B cell (primary cell): Measurements from ENCODE around the gene DACT1. TPM values are rescaled to one million over a fixed set of nuclear protein-coding genes. Genes with fewer than 3 reads are reported as not detected.

Source experiments
- ATAC-seq: fragments of 200-7000 bp; cut with Tn5 transposase; one replicate; pipeline ENCODE4 v1.10.0; 2021; ENCODE audit warnings: low read depth, mild to moderate bottlenecking, moderate number of reproducible peaks, moderate library complexity
- CTCF ChIA-PET: fragments of 350-600 bp; sonication (Branson Sonifier 250); formaldehyde crosslinking; loops from one replicate; lab custom pipeline; 2021; ENCODE audit warnings: antibody characterized with exemption, inconsistent platforms; lab: Charles Lee
- POLR2A ChIA-PET: fragments of 350-600 bp; sonication (Branson Sonifier 250); formaldehyde crosslinking; loops from one replicate; lab custom pipeline; 2021; ENCODE audit warnings: antibody characterized with exemption; lab: Charles Lee
- DNase-seq: peaks from one replicate; pipeline ENCODE4 v3.0.0; 2013
- H2AFZ ChIP-seq: 2 replicates; pipeline ENCODE4 v1.6.1; 2012; ENCODE audit warnings: mild to moderate bottlenecking, low read depth, low read length; ENCODE audit not compliant: insufficient read depth, poor library complexity, severe bottlenecking
- H3K27ac ChIP-seq, 2 donors: 1 replicate in 1 of 2; 2 replicates in 1 of 2; pipeline ENCODE4 v1.5.1; 2012 to 2013; ENCODE audit warnings: low read length in 2 of 2, mild to moderate bottlenecking in 2 of 2, moderate library complexity in 1 of 2
- H3K27me3 ChIP-seq, 4 experiments: fragments of 200-600 bp in 1 of 4; sonication (generic) in 1 of 4; replicated peaks in 1 of 4; 1 replicate in 2 of 4; 2 replicates in 2 of 4; pipeline versions ENCODE4 v1.6.1 to v1.7.0; 2013 to 2016; ENCODE audit warnings: low read length in 3 of 4, mild to moderate bottlenecking in 2 of 4, mixed read lengths in 1 of 4, moderate library complexity in 1 of 4; ENCODE audit not compliant: insufficient read depth in 4 of 4, control insufficient read depth in 3 of 4; ENCODE audit errors: control extremely low read depth in 1 of 4
- H3K36me3 ChIP-seq, 2 experiments: replicated peaks in 1 of 2; 1 replicate in 1 of 2; 2 replicates in 1 of 2; pipeline versions ENCODE4 v1.6.1 to v1.7.1; 2013; ENCODE audit warnings: low read length in 1 of 2; ENCODE audit not compliant: insufficient read depth in 2 of 2, control insufficient read depth in 1 of 2; ENCODE audit errors: control extremely low read depth in 1 of 2, extremely low read depth in 1 of 2
- H3K4me1 ChIP-seq, 2 donors: fragments of 200-600 bp in 1 of 2; sonication (generic) in 1 of 2; 1 replicate in 1 of 2; 2 replicates in 1 of 2; pipeline versions ENCODE4 v1.5.1 to v1.6.1; 2013 to 2017; ENCODE audit warnings: low read length in 2 of 2; ENCODE audit not compliant: control insufficient read depth in 2 of 2, insufficient read depth in 2 of 2
- H3K4me2 ChIP-seq: replicated peaks from 2 replicates; pipeline ENCODE3; 2012; ENCODE audit warnings: mild to moderate bottlenecking, low read depth, low read length; ENCODE audit not compliant: poor library complexity, severe bottlenecking
- H3K4me3 ChIP-seq, 5 experiments: fragments of 200-600 bp in 1 of 5; sonication (generic) in 1 of 5; 1 replicate in 3 of 5; 2 replicates in 2 of 5; pipeline versions ENCODE4 v1.5.1 to v1.7.0; 2011 to 2016; ENCODE audit warnings: low read length in 4 of 5, mild to moderate bottlenecking in 4 of 5, low read depth in 2 of 5, control low read depth in 1 of 5, moderate library complexity in 1 of 5; ENCODE audit not compliant: insufficient read depth in 1 of 5; ENCODE audit errors: control extremely low read depth in 1 of 5, extremely low read depth in 1 of 5
- H3K79me2 ChIP-seq: fragments of 200-600 bp; sonication (generic); one replicate; pipeline ENCODE4 v1.6.0; 2016; ENCODE audit warnings: low read length; ENCODE audit not compliant: control insufficient read depth, insufficient read depth
- H3K9ac ChIP-seq: fragments of 200-600 bp; sonication (generic); 2 replicates; pipeline ENCODE4 v1.6.1; 2017; ENCODE audit warnings: mild to moderate bottlenecking, low read length, moderate library complexity
- H3K9me3 ChIP-seq, 3 donors: one replicate each; pipeline versions ENCODE4 v1.6.1 to v1.7.1; 2013; ENCODE audit warnings: low read length in 2 of 3; ENCODE audit not compliant: control insufficient read depth in 2 of 3, insufficient read depth in 1 of 3; ENCODE audit errors: control extremely low read depth in 1 of 3
- H4K20me1 ChIP-seq: 2 replicates; pipeline ENCODE4 v1.6.0; 2012; ENCODE audit warnings: mild to moderate bottlenecking, low read length; ENCODE audit not compliant: insufficient read depth, control insufficient read depth, poor library complexity, severe bottlenecking
- H3K27ac Mint-ChIP-seq: one replicate; pipeline ENCODE4 v1.8.0; 2021; ENCODE audit warnings: mixed read lengths
- H3K27me3 Mint-ChIP-seq: one replicate; pipeline ENCODE4 v1.8.0; 2021; ENCODE audit warnings: mixed read lengths
- H3K4me1 Mint-ChIP-seq: one replicate; pipeline ENCODE4 v1.8.0; 2021; ENCODE audit warnings: mixed read lengths
- H3K4me3 Mint-ChIP-seq: one replicate; pipeline ENCODE4 v1.8.0; 2021; ENCODE audit warnings: mixed read lengths
- H3K9me3 Mint-ChIP-seq: one replicate; pipeline ENCODE4 v1.8.0; 2022; ENCODE audit warnings: mixed read lengths; ENCODE audit not compliant: insufficient read depth
- CTCF ChIP-seq: fragments of 200-600 bp; IDR thresholded peaks from one replicate; pipeline ENCODE4 v1.8.0; 2022; ENCODE audit warnings: antibody characterized with exemption, mild to moderate bottlenecking
- EZH2 ChIP-seq: IDR thresholded peaks from 2 replicates; pipeline ENCODE4 v1.6.1; 2012; ENCODE audit warnings: borderline replicate concordance, low read depth, mild to moderate bottlenecking, moderate library complexity, low read length; ENCODE audit not compliant: insufficient read depth, poor library complexity, severe bottlenecking
- WGBS: methylation state at CpG from one replicate; pipeline ENCODE4 v1.1.5; 2013; ENCODE audit warnings: missing lambda C conversion rate; ENCODE audit not compliant: insufficient coverage; 5-methylcytosine and 5-hydroxymethylcytosine counted together
- intact Hi-C: fragments of 100-400 bp; cut with micrococcal nuclease; formaldehyde crosslinking; loops from one replicate; pipeline ENCODE4 v1.10.0; 2022
- polyA plus RNA-seq: library from polyadenylated mRNA; depleted of rRNA; stranded (reverse); fragments of >200 nt; gene quantifications from 2 replicates; pipeline ENCODE4 v1.2.3, GENCODE V29; 2012
- total RNA-seq, 2 donors: library from RNA; stranded (reverse); fragments of 120-200 nt in 1 of 2; gene quantifications; 1 replicate in 1 of 2; 2 replicates in 1 of 2; pipeline versions ENCODE4 v1.2.3 to v1.2.4, GENCODE V29; 2013 to 2022

The DACT1 gene
- total and polyA plus RNA-seq, 2 donors (not counting 1 experiment from before 2014, with no cell fraction given) = 2.2 to 3.5 TPM

GRCh38 chr14:58677996-58678395, 40.2 kb downstream of the DACT1 start:
- no CpG with 5 or more reads among the region's 1 CpG for WGBS
- Histone ChIP-seq H2AFZ (no peak overlapping the region), H3K79me2 (no peaks in the 10 kb centered on the region), H3K4me1 (no peaks in the 10 kb centered on the region), H3K36me3 (no peaks in the 10 kb centered on the region), H3K4me2 (no peak overlapping the region), H3K4me3 (no peak overlapping the region), H3K9ac (no peak overlapping the region), H4K20me1 (no peaks in the 10 kb centered on the region), H3K9me3 (no peaks in the 10 kb centered on the region), H3K27me3 (no peaks in the 10 kb centered on the region), H3K27ac (no peak overlapping the region)
- no peaks in the 10 kb centered on the region for H3K9me3 Mint-ChIP-seq
- no peak for TF ChIP-seq CTCF
- no peak for TF ChIP-seq EZH2
- peaks cover 10% of the 10 kb centered on the region for H3K27me3 Mint-ChIP-seq
- H3K27ac Mint-ChIP-seq = no peak overlapping the region
- CTCF ChIA-PET = no interaction called here
- ATAC-seq (no peak), DNase-seq (no peak)
- intact Hi-C loops = no loop called here
- H3K4me3 Mint-ChIP-seq = no peak overlapping the region
- POLR2A ChIA-PET = no interaction called here
- H3K4me1 Mint-ChIP-seq = no peaks in the 10 kb centered on the region

GRCh38 chr14:58680698-58681097, 42.9 kb downstream of the DACT1 start:
- 89% methylated on average over 3 of the region's 4 CpGs for WGBS

More at GRCh38 chr14:58680698-58681097, 42.9 kb downstream of the DACT1 start:
- no peak overlapping the region for H3K27ac ChIP-seq
- H3K4me3 Mint-ChIP-seq = no peak overlapping the region
- no peak overlapping the region for H2AFZ ChIP-seq
- H3K36me3 ChIP-seq = no peaks in the 10 kb centered on the region
- no peaks in the 10 kb centered on the region for H4K20me1 ChIP-seq
- H3K9me3 ChIP-seq = no peaks in the 10 kb centered on the region
- CTCF ChIA-PET = no interaction called here
- H3K9me3 Mint-ChIP-seq = no peaks in the 10 kb centered on the region
- no peak overlapping the region for H3K4me2 ChIP-seq
- H3K27me3 ChIP-seq = no peaks in the 10 kb centered on the region
- no peak for ATAC-seq
- no peak overlapping the region for H3K4me3 ChIP-seq
- TF ChIP-seq CTCF = no peak
- no peak for TF ChIP-seq EZH2
- H3K27me3 Mint-ChIP-seq = peaks cover 9% of the 10 kb centered on the region
- no peak overlapping the region for H3K9ac ChIP-seq
- no peaks in the 10 kb centered on the region for H3K4me1 Mint-ChIP-seq
- no peak for DNase-seq
- H3K27ac Mint-ChIP-seq = no peak overlapping the region
- no peaks in the 10 kb centered on the region for H3K4me1 ChIP-seq
- POLR2A ChIA-PET = no interaction called here
- H3K79me2 ChIP-seq = no peaks in the 10 kb centered on the region
- intact Hi-C loops = no loop called here
